A673 (cell line): ENCODE measurements around the gene PLPPR3.

Source experiments
- CTCF ChIP-seq: fragments of 300-800, 200-600 bp; sonication (generic); conservative IDR thresholded peaks from 2 replicates; pipeline ENCODE4 v1.5.1; 2017; ENCODE audit warnings: low read depth, mild to moderate bottlenecking, antibody characterized with exemption, low read length, moderate library complexity, mixed read lengths
- EZH2 ChIP-seq: fragments of 200-600 bp; sonication (generic); IDR thresholded peaks from 2 replicates; pipeline ENCODE4 v1.6.1; 2017; ENCODE audit warnings: borderline replicate concordance, low read depth, mild to moderate bottlenecking, mixed read lengths, antibody characterized with exemption, low read length; ENCODE audit not compliant: poor library complexity, severe bottlenecking

- TF ChIP-seq CTCF (no peak), EZH2 (no peak)
Measured at GRCh38 chr19:802498-803098, 19.2 kb downstream of the PLPPR3 start.
